Activated naive CD8-positive, alpha-beta T cell treated with anti-CD3 and anti-CD28 coated beads, Interleukin-2, amount 50 U/mL, for 16 hours (primary cell): ENCODE data around the gene SHMT1.
A peak's percentile ranks its signal among the peaks of the same experiment; 100 is the strongest.
"Not testable (repeated sequence)": the region's sequence is repeated elsewhere in the genome, so short reads cannot be mapped to it uniquely, and the experiment has no call there.

Source experiments
- DNase-seq: peaks from one replicate; pipeline ENCODE4 v3.0.0-alpha.2; 2020; ENCODE audit warnings: low read depth, low spot score

Gene SHMT1

GRCh38 chr17:18363101-18364049, at the start of gene SHMT1:
SHMT1 (minus strand) TSS chr17:18363550; CDS start chr17:18355981, 7,569 bp downstream.
- DNase-seq, result peak; percentile 79

GRCh38 chr17:18412001-18412538, 48.7 kb upstream of the SHMT1 start:
- DNase-seq, result not testable (repeated sequence)

GRCh38 chr17:18411377-18411864, 48.1 kb upstream of the SHMT1 start:
- DNase-seq, result not testable (repeated sequence)

DNA sequence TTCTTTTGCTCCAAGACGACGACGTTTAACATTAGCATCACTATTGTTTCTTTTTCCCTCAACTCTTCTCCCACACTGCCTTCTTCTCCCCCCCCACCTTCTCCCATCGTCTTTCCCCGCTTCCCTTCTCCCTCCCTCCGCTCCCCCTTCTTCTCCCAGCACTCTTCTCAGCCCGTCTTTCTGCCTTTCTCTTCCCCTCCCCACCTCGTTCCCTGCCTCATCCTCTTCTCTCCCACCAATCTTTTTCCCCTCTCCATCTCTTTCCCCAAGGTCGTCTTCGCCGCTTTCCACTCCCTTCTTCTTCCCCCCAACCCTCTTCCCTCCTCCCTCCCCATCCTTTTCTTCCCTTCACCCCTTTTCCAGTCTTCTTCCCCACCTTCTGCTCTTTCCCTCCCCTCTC, 47.4 kb upstream of the SHMT1 start:
- not testable (repeated sequence) for DNase-seq

DNA sequence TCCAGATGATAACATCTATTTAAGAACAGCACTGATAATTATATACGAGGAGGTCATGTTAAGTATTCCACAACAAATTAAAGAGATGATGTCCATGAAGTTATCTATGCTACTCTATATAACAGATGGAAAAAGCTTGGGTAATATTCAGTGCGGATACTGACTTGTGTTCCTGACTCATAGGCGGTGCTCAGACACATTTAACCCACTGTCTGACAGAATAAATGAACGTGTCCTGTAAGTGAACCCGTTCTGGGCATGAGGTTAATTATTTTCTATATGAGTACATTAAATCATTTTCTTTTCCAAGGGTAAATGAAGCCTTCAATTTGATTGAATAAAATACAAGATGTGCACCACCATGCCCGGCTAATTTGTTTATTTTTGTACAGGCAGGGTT, 46.0 kb upstream of the SHMT1 start:
- DNase-seq, result not testable (repeated sequence)

- not testable (repeated sequence) for DNase-seq
Measured at GRCh38 chr17:18408906-18409305, 45.6 kb upstream of the SHMT1 start.

DNA sequence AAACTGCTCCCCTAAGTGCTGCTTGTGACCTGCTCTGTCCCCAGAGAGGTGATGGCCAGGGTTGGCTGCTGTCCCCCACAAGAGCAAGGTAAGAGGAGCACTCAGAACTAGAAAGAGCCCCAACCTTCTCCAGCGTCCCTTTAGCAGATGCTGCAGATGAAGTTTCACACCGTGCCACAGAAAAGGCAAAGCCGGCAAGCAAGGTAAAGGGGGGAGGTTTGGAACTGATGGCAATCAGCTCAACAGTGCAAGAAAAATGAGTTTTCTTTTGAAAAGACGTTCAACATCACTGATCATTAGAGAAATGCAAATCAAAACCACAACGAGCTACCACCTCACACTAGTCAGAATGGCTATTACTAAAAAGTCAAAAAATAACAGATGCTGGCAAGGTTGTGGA, 40.3 kb upstream of the SHMT1 start:
- DNase-seq, result not testable (repeated sequence)

GRCh38 chr17:18403166-18403565, 39.8 kb upstream of the SHMT1 start:
- not testable (repeated sequence) for DNase-seq

DNA sequence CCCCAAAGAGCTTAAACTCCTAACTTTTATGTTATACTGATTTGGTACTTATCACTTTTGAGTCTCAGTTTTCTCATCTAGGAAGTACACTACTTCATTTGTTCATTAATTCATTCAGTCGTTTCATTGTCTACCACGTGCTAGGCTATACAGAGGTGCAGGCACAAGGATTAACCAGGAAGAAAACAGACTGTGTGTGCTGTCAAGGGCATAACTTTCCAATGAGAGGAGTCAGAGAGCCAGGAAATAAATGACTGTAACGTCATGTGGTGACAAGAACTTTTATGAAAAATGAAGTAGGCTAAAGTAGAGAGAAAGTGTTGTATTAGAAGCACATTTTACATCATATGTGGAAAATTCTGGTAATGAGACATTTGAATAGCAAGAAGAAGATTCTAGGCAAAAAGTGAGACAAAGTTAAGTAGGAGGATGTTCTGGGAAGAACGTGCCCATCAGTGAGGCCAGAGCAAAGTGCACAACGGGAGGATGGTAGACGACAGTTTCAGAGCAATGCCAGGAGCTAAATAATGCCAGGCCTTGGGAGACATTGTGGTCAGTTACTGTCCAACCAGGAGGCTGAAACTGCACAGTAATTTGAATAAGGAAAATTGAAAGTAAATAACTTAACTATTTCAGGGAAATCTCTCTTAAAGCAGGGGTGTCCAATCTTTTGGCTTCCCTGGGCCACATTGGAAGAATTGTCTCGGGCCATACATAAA, 38.7 kb upstream of the SHMT1 start:
- DNase-seq, result not testable (repeated sequence)

DNA sequence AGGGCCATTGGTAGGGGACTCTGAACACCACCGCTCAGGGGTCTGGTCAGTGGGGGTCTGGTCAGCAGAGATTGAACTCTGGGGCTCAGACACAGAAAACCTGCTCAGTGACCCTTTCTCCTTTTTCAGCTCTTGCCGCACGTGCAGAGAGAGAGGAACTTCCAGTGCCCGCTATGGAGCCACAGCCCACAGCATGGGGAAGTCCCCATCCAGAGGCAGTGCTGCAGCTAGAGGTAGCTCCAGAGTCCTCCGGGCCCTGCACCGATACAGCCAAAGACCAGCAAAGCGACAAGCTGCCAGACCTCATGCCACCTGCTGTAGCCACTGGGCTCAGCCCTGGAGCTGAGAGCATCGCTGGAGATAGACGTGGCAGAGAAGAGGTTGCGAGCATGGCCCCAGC, 25.4 kb upstream of the SHMT1 start:
- not testable (repeated sequence) for DNase-seq

DNA sequence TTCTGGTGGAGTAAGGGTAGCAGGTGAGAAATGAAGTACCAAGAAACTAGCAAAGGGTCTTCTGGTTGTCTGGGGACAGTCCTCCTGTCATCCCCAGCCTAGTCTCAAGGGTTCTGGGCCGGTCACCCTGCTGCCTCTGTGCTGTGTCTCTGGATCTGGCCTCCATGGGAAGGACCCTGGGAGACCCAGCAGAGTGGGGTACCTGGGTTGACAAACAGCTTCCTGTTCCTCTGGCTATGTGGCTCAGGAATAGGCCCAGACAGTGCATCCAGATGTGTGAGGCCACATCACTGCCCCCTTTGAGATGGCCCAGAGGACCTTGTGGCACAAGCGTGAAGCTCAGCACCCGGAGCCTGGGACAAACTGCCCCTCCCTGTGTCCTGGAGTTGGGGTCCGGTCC, 24.9 kb upstream of the SHMT1 start:
- DNase-seq, result not testable (repeated sequence)

DNA sequence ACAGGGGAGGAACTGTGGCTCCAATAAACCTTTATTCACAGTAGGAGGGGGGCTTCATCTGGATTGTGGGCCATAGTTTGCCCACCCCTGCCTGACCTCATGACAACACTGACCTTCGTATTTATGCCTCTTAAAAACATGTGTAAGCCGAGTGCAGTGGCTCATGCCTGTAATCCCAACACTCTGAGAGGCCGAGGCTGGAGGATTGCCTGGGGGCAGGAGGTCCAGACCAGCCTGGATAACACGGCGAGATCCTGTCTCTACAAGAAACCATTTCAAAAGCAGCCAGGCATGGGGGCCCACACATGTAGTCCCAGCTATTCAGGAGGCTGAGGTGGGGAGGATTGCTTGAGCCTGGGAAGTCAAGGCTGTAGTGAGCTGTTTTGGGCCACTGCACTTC, 24.2 kb upstream of the SHMT1 start:
- not testable (repeated sequence) for DNase-seq

DNA sequence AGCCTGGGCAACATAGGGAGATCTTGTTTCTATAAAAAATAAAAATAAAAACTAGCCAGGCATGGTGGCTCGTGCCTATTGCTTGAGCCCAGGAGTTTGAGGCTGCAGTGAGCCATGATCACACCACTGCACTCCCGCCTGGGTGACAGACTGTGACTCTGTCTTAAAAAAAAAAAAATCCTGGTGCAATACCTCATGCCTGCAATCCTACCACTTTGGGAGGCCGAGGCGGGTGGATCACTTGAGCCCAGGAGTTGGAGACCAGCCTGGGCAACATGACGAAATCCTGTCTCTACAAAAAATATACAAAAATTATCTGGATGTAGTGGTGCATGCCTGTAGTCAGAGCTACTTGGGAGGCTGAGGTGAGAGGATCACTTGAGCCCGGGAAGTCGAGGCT, 20.9 kb upstream of the SHMT1 start:
- DNase-seq, result not testable (repeated sequence)

GRCh38 chr17:18383079-18383481, 19.7 kb upstream of the SHMT1 start:
- DNase-seq, result peak; percentile 3

DNA sequence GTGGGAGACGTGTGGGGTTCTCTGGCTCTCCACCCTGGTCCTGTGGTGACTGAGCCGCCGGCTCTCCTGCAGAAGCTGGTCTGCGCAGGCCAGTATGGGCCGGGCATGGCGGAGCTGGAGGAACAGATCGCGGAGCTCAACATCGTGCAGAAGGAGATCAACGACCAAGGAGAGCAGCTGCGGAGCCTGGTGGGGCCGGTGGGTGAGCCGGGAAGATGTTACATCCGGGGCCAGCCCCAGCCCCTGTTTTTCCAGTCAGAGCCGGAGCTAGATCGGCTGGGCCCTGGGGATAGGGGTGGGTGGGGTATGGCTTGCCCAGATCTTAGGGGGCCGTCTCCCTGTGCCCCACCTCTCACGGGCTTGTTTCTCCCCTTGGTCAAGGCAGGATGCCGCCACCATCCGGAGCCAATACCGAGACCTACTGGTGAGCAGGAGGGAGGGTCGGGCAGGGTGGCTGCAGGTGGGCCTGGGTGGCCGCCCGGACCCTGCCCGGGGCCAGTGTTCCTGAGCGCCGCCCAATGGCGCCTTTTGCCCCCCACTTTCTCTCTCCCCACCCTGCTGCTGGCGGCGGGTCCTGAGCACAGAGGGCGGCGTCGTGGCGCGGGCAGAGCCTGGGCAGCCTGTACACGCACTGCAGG, 19.2 kb upstream of the SHMT1 start:
- DNase-seq, result no peak

GRCh38 chr17:18381953-18382245, 18.5 kb upstream of the SHMT1 start:
- DNase-seq, result no peak

GRCh38 chr17:18381158-18381952, 18.0 kb upstream of the SHMT1 start:
- DNase-seq, result no peak

- DNase-seq, result no peak
Measured at GRCh38 chr17:18380471-18381157, 17.3 kb upstream of the SHMT1 start.

DNA sequence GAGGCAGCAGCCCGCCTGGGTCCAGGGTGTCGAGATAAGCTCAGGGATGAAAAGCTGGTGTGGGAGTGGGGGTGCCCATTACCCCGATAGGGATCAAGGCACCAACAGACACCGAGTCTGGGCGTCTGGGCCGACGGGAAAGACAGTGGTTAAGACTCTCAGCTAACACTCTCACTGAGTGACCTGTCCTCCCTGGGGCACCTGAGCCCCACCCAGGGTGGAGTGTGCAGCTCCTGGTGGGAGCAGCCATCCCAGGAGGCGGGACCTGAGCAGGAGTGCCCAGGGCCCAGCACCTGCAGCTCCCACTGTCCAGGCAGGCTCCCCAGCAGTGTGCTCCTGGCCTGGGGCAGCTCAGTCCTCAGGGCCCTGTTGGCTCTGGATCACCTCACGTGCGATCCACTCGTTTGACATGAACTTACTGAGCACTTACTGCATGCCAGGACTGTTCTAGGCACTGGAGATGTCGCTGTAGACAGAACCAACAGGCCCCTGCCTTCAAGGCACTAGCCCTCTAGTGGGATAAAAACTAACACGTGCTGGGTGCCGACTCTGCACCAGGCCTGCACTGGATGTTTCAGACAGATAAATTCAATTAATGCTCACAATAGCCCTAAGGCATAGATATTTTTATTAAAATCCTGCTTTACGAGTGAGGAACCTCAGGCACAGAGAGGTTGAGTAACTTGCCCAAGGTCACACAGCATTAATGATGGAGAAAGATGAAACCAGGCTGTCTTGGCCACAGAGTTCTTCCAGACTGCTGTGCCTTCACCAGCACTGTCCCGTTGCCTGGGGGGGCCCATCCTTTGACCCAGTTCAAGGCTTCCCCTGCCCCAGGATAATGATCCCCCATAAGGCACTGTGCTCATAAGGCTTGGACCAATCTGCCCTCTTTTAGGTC, 16.1 kb upstream of the SHMT1 start:
- DNase-seq, result no peak
